ENCODE data around the gene DIPK1B.

DNA sequence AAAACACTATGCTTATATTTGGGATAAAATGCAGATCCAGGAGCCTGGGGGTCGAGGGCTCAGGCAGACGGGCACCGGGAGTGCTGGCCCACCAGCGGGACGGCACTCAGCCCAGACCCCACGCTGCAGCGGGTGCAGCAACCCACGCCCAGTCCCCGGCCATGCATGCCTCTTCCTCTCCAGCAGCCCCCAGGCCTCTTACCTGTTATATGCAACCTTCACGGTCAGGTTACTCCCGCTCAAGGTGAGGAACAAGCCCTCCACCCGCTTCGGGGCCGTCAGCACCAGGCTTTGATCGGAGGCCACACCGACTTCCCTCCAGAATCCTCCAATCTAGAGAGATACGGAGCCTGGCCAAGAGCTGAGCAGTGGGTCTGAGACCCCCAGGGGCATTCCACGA lies 44.5 kb downstream of the DIPK1B start:
- no peak for TF ChIP-seq POLR2A (IDR thresholded peaks at IDR 0.05)
- TF ChIP-seq, protein P1, sequence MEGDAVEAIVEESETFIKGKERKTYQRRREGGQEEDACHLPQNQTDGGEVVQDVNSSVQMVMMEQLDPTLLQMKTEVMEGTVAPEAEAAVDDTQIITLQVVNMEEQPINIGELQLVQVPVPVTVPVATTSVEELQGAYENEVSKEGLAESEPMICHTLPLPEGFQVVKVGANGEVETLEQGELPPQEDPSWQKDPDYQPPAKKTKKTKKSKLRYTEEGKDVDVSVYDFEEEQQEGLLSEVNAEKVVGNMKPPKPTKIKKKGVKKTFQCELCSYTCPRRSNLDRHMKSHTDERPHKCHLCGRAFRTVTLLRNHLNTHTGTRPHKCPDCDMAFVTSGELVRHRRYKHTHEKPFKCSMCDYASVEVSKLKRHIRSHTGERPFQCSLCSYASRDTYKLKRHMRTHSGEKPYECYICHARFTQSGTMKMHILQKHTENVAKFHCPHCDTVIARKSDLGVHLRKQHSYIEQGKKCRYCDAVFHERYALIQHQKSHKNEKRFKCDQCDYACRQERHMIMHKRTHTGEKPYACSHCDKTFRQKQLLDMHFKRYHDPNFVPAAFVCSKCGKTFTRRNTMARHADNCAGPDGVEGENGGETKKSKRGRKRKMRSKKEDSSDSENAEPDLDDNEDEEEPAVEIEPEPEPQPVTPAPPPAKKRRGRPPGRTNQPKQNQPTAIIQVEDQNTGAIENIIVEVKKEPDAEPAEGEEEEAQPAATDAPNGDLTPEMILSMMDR (IDR thresholded peaks at IDR 0.05), result no peak
